GM12892 (cell line): ENCODE data around the gene MFSD11.
"Not testable (repeated sequence)": the region's sequence is repeated elsewhere in the genome, so short reads cannot be mapped to it uniquely, and the experiment has no call there.

ENCODE experiments used
- POLR2A ChIP-seq: IDR thresholded peaks from 2 replicates; pipeline ENCODE4 v1.6.1; 2011; ENCODE audit warnings: low read depth, low read length, control low read depth
- TAF1 ChIP-seq: IDR thresholded peaks from 2 replicates; pipeline ENCODE4 v1.6.1; 2011; ENCODE audit warnings: low read depth, mild to moderate bottlenecking, control low read depth, low read length, borderline replicate concordance

DNA sequence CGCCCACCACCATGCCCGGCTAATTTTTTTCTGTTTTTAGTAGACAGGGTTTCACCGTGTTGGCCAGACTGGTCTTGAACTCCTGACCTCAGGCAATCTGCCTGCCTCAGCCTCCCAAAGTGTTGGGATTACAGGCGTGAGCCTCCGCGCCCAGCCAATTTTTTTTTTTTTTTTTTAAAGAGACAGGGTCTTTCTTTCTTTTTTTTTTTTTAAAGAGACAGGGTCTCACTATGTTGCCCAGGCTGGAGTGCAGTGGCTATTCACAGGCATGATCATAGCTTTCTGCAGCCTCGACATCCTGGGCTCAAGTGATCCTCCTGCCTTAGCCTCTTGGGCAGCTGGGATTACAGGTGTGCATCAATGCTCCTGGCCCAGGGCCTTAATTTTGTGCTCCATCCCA, 25.6 kb upstream of the MFSD11 start:
- not testable (repeated sequence) for TF ChIP-seq TAF1, POLR2A
